ENCODE measurements around the gene KRTAP5-9.

GRCh38 chr11:71554996-71555395, 6.8 kb downstream of the KRTAP5-9 start:
- TF ChIP-seq CTCF (IDR thresholded peaks at IDR 0.05) (no peak), POLR2A (IDR thresholded peaks at IDR 0.05) (no peak)

Measured in right lobe of liver (tissue), 4 donors.